HepG2 (cell line): ENCODE measurements around the gene KCNJ8. TPM values are rescaled to one million over a fixed set of nuclear protein-coding genes. Genes with fewer than 3 reads are reported as not detected.

Experiments
- ATF2 ChIP-seq: sonication (generic); formaldehyde crosslinking; IDR thresholded peaks from 2 replicates; pipeline ENCODE4 v1.4.0; 2020; ENCODE audit warnings: missing genetic modification reagents
- FOXO1 ChIP-seq: sonication (generic); formaldehyde crosslinking; IDR thresholded peaks from 2 replicates; pipeline ENCODE4 v1.4.0; 2020; ENCODE audit warnings: missing genetic modification reagents
- HIVEP1 ChIP-seq: sonication (generic); formaldehyde crosslinking; IDR thresholded peaks from 2 replicates; pipeline ENCODE4 v1.4.0; 2020; ENCODE audit warnings: mild to moderate bottlenecking, missing genetic modification reagents
- IRF2 ChIP-seq: IDR thresholded peaks from 2 replicates; pipeline ENCODE4 v1.6.1; 2018; ENCODE audit warnings: missing genetic modification reagents, missing compliant biosample characterization
- KDM4B ChIP-seq: sonication (generic); formaldehyde crosslinking; IDR thresholded peaks from 2 replicates; pipeline ENCODE4 v1.4.0; 2020; ENCODE audit warnings: missing genetic modification reagents
- KLF13 ChIP-seq: sonication (generic); formaldehyde crosslinking; IDR thresholded peaks from 2 replicates; pipeline ENCODE4 v1.4.0; 2020; ENCODE audit warnings: mild to moderate bottlenecking, missing genetic modification reagents
- ZBTB3 ChIP-seq: sonication (generic); formaldehyde crosslinking; IDR thresholded peaks from 2 replicates; pipeline ENCODE4 v1.4.0; 2020; ENCODE audit warnings: low read depth, mild to moderate bottlenecking, moderate library complexity, missing genetic modification reagents, borderline replicate concordance
- ZBTB34 ChIP-seq: sonication (generic); formaldehyde crosslinking; IDR thresholded peaks from 2 replicates; pipeline ENCODE4 v1.8.0; 2022; ENCODE audit warnings: mild to moderate bottlenecking, missing genetic modification reagents
- ZNF10 ChIP-seq: sonication (generic); formaldehyde crosslinking; IDR thresholded peaks from 2 replicates; pipeline ENCODE4 v1.4.0; 2020; ENCODE audit warnings: mild to moderate bottlenecking, low read depth, missing genetic modification reagents, borderline replicate concordance
- ZNF12 ChIP-seq: sonication (generic); formaldehyde crosslinking; IDR thresholded peaks from 2 replicates; pipeline ENCODE4 v1.5.0; 2020; ENCODE audit warnings: missing genetic modification reagents
- ZNF468 ChIP-seq: sonication (generic); formaldehyde crosslinking; IDR thresholded peaks from 2 replicates; pipeline ENCODE4 v1.8.0; 2022; ENCODE audit warnings: mild to moderate bottlenecking, moderate library complexity, missing genetic modification reagents
- ZNF660 ChIP-seq: sonication (generic); formaldehyde crosslinking; IDR thresholded peaks from 2 replicates; pipeline ENCODE4 v1.5.1; 2020; ENCODE audit warnings: mild to moderate bottlenecking, low read depth, missing genetic modification reagents, borderline replicate concordance
- polyA plus RNA-seq, 8 experiments: library from polyadenylated mRNA; depleted of rRNA in 3 of 8; stranded (reverse) in 7 of 8; unstranded in 1 of 8; fragments of >200 nt; fragmentation: Illumina TruSeq in 4 of 8; extraction: Trizol in 4 of 8; gene quantifications; 2 replicates each; pipeline versions ENCODE4 v1.2.1 to v1.2.3, GENCODE V29; 2011 to 2016; ENCODE audit warnings: low read depth in 4 of 8, missing spikeins in 1 of 8, mixed read lengths in 1 of 8; ENCODE audit not compliant: insufficient read depth in 1 of 8
- total RNA-seq, 5 experiments: library from RNA; depleted of rRNA; stranded (reverse); fragments of >200 nt; fragmentation: Illumina TruSeq; extraction: Trizol; gene quantifications; 2 replicates each; pipeline ENCODE4 v1.2.3, GENCODE V29; 2016; ENCODE audit warnings: low read depth in 1 of 5
- TF ChIP-seq, protein P1 (sequence below): sonication (generic); formaldehyde crosslinking; IDR thresholded peaks from one replicate; pipeline ENCODE4 v1.5.1; 2020; ENCODE audit warnings: mild to moderate bottlenecking, missing genetic modification reagents; ENCODE audit errors: not compliant biosample characterization
- TF ChIP-seq, protein P2 (sequence below): IDR thresholded peaks from 2 replicates; pipeline ENCODE4 v1.6.1; 2016; ENCODE audit warnings: low read depth, control low read depth
- TF ChIP-seq, protein P3 (sequence below): IDR thresholded peaks from 2 replicates; pipeline ENCODE4 v1.6.1; 2012; ENCODE audit warnings: inconsistent platforms

Gene KCNJ8
- total and polyA plus RNA-seq, 2 of the 13 experiments (the other 11 are each of a cell fraction or from before 2014, with no cell fraction given): not detected

DNA sequence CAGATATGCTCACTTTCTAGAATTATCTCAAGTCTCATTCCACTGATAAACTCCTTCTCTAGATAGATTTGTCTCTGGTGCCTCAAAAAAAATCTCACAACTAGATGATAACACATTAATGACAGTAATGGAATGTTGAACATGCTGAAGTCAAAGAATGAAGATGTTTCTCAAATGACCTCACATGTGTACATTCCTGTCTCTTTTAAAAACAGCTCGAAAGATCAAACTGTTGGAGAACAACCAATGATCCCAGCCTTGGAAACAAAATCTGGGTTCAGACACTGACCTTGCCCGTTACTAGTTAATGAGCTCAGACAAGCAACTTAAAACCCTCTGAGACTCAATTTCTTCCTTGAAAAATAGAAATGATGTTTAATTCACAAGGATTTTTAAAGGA lies 44.7 kb upstream of the KCNJ8 start (continued):
- TF ChIP-seq, protein P1, sequence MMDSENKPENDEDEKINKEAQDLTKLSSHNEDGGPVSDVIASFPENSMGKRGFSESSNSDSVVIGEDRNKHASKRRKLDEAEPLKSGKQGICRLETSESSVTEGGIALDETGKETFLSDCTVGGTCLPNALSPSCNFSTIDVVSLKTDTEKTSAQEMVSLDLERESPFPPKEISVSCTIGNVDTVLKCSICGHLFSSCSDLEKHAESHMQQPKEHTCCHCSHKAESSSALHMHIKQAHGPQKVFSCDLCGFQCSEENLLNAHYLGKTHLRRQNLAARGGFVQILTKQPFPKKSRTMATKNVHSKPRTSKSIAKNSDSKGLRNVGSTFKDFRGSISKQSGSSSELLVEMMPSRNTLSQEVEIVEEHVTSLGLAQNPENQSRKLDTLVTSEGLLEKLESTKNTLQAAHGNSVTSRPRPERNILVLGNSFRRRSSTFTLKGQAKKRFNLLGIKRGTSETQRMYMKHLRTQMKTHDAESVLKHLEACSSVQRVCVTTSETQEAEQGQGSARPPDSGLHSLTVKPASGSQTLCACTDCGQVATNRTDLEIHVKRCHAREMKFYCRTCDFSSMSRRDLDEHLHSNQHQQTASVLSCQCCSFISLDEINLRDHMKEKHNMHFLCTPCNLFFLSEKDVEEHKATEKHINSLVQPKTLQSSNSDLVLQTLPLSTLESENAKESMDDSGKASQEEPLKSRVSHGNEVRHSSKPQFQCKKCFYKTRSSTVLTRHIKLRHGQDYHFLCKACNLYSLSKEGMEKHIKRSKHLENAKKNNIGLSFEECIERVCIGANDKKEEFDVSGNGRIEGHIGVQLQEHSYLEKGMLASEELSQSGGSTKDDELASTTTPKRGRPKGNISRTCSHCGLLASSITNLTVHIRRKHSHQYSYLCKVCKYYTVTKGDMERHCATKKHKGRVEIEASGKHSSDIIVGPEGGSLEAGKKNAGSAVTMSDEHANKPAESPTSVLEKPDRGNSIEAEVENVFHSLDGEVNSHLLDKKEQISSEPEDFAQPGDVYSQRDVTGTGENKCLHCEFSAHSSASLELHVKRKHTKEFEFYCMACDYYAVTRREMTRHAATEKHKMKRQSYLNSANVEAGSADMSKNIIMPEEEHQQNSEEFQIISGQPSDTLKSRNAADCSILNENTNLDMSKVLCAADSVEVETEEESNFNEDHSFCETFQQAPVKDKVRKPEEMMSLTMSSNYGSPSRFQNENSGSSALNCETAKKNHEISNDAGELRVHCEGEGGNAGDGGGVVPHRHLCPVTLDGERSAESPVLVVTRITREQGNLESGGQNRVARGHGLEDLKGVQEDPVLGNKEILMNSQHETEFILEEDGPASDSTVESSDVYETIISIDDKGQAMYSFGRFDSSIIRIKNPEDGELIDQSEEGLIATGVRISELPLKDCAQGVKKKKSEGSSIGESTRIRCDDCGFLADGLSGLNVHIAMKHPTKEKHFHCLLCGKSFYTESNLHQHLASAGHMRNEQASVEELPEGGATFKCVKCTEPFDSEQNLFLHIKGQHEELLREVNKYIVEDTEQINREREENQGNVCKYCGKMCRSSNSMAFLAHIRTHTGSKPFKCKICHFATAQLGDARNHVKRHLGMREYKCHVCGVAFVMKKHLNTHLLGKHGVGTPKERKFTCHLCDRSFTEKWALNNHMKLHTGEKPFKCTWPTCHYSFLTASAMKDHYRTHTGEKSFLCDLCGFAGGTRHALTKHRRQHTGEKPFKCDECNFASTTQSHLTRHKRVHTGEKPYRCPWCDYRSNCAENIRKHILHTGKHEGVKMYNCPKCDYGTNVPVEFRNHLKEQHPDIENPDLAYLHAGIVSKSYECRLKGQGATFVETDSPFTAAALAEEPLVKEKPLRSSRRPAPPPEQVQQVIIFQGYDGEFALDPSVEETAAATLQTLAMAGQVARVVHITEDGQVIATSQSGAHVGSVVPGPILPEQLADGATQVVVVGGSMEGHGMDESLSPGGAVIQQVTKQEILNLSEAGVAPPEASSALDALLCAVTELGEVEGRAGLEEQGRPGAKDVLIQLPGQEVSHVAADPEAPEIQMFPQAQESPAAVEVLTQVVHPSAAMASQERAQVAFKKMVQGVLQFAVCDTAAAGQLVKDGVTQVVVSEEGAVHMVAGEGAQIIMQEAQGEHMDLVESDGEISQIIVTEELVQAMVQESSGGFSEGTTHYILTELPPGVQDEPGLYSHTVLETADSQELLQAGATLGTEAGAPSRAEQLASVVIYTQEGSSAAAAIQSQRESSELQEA (CRISPR knock-in tag): no peak
- TF ChIP-seq IRF2 (CRISPR knock-in tag) (no peak), ZBTB34 (CRISPR knock-in tag) (no peak), KDM4B (CRISPR knock-in tag) (no peak), ZNF660 (CRISPR knock-in tag) (no peak), HIVEP1 (CRISPR knock-in tag) (no peak), ZNF10 (CRISPR knock-in tag) (no peak), ZNF12 (CRISPR knock-in tag) (no peak), ATF2 (CRISPR knock-in tag) (0 out of 2 replicates have a peak, but pooled peaks have one; percentile 58), ZBTB3 (no peak), ZNF468 (CRISPR knock-in tag) (no peak), KLF13 (CRISPR knock-in tag) (no peak), FOXO1 (CRISPR knock-in tag) (no peak)
- TF ChIP-seq, protein P2, sequence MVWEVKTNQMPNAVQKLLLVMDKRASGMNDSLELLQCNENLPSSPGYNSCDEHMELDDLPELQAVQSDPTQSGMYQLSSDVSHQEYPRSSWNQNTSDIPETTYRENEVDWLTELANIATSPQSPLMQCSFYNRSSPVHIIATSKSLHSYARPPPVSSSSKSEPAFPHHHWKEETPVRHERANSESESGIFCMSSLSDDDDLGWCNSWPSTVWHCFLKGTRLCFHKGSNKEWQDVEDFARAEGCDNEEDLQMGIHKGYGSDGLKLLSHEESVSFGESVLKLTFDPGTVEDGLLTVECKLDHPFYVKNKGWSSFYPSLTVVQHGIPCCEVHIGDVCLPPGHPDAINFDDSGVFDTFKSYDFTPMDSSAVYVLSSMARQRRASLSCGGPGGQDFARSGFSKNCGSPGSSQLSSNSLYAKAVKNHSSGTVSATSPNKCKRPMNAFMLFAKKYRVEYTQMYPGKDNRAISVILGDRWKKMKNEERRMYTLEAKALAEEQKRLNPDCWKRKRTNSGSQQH (CRISPR knock-in tag): no peak
- TF ChIP-seq, protein P3, sequence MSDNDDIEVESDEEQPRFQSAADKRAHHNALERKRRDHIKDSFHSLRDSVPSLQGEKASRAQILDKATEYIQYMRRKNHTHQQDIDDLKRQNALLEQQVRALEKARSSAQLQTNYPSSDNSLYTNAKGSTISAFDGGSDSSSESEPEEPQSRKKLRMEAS: no peak
